NCI-H128 (cell line): ENCODE measurements around the gene CLSTN2.

Experiments
- DNase-seq: peaks from one replicate; lab custom pipeline; 2025; ENCODE audit not compliant: unreplicated experiment; lab: John Stamatoyannopoulos, UW

CLSTN2 gene

DNA sequence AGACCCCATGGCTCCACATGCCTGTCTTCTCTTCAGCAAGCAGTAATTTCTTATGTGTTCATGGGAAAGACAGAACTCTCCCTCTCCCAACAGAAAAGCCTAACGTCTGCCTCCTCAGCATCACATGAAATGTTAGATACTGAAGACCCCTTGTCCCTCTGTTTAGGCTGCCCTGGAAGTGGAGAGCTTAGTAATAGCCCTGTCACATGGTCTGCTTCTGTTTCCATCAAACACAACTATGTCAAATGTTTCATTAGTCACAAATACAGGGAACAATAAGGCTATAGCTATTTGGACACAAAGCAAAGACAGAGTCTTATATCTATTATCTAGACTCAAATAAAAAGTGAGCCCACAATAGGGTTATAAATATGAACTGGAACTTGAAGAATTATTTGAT, 552.6 kb downstream of the CLSTN2 start:
- DNase-seq: no peak

DNA sequence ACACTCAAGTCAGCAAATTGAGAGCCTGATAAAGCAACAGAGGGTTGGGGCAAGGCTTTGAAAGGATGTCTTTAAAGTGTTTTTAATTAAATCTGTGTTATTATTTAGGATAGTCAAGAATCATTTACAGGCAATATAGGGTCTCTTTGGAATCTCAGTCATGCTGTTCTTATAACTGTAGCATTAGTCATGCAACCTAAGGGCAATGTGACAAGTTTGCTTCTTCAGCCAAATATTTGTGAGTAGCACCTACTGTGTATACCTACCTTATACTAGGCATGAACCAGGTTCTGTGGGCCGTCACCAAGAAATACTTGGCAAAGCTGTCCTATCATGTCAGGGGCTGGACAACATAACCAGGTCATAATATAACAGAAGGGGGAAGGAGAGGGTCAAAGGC, 558.3 kb downstream of the CLSTN2 start:
- no peak for DNase-seq

DNA sequence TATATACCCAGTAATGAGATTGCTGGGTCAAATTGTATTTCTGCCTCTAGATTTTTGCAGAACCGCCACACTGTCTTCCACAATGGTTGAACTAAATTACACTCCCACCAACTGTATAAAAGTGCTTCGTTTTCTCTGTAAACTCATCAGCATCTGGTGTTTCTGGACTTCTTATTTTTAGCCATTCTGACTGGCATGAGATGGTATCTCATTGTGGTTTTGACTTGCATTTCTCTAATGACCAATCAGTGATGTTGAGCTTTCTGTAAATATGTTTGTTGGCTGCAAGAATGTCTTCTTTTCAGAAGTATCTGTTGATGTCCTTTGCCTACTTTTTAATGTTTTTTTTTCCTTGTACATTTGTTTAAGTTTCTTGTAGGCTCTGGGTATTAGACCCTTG, 560.0 kb downstream of the CLSTN2 start:
- no peak for DNase-seq

DNA sequence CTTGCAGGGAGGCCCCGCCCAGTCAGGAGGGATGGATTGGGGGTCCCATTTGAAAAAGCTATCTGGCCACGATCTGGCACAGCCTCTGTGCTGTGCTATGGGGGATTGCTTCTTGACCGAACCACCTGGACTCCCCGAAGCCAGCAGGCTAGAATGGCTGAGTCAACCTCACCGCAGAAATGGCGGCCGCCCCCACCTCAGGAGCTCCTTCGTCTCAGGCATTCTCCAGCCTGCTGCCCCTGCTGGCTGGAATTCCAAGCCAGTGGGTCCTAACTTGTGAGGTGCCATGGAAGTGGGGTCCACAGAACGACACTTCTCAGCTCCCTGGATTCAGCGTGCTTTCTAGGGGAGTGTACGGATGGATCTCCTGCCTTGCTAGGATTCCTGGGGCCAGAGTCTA, 562.3 kb downstream of the CLSTN2 start:
- no peak for DNase-seq

DNA sequence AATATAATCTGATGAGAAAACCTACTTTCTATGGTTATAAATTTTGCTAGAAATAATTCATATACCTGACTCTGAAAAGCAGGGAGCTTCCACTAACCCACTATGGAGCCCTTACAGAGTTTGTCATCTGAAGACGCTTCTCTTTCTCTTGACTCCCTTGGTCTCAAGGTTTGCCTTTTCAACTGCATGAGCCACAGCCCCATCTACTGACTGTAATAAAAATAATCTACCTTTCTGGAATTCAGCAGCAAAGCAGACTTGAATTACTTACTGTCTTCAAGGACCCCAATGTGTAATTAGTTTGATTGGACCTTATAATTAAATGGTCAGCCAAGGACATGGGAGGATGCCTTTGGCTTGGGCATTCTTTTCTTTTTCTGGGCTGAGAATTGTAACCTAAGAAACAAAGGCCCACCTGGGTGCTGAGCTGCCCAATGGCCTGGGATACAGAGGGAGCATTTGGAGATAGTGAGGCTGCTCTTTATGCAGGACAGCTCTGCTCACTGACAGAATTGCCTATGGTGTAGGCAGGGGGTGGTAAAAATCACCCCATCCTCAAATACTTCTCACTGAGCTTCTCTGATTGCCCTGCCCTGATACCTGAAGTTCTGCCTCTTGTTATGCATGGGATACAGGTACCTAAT, 564.3 kb downstream of the CLSTN2 start:
- DNase-seq: no peak

DNA sequence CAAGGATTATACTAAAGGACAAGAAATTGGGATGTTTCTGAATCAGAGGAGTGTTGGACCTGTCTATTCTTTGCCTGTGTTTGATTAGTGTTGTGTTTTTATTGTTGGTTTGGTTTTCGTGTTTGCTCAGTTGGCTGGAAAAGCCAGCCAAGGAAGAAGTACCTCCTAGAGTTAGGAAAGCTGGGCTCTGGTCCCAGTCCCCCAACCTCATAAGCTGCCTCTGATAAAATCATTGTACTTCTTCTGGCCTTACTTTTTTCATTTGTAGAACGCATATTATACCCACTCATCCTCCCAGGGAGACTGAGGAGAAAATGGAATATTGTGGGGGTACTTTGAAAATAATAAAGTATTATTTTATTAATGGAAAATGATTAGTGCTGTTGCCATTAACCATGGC, 565.5 kb downstream of the CLSTN2 start:
- DNase-seq: no peak

DNA sequence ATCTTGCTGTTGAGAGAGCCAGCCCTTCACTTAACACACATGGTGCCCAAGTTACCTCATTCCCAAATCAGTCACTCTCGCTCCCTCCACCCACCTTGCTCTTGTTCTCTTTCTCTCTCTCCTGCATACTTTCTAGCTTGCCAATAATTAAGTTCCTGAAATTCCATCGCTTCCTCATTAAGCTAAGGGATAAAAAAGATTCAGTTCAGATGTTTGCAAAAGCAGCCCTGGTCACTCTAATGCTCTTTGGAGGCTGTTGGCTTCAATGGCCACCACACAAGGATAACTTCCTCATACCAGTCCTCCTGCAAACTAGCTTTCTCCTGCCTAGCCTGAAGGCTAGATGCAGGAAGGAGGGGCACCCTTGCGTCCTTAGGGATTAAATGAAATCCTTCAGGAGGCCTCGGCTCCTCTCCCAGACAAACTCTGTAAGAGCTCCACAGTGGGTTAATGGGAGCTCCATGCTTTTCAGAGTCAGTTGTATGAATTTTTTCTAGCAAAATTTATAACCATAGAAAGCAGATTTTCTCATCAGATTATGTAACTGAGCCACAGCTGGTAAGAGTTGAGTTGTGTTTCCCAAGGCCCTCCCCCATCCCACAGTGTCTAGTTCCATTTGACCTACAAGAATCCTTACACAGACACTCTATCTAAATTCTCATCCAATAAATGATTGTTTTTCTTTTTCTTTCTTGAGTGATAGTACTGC, 566.2 kb downstream of the CLSTN2 start:
- no peak for DNase-seq

DNA sequence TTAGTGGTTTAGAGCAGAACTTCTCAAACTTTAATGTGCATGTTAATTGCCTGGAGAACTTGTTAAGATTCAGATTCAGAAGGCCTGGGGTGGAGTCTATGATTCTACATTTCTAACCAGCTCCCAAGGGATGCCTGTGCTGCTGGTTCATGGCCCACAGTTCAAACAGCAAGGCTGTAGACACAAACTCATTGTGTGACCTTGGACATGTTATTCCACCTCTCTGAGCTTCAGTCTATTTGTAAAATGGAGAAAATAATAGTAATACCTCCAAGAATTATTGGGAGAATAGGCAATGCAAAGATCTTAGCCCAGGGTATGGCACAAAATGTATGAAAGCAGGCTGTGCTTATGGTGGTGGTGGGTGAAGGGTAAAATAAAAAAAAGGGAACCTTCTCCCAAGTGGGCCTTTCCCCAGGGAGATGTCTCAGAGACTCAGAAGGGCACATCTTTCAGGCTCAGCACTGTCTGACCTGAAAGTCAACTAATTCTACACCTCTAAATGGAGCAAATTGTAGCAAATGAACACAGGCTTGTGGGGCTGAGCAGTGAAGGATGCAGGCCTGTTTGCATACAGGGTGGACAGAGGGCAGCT, 566.9 kb downstream of the CLSTN2 start:
- no peak for DNase-seq

DNA sequence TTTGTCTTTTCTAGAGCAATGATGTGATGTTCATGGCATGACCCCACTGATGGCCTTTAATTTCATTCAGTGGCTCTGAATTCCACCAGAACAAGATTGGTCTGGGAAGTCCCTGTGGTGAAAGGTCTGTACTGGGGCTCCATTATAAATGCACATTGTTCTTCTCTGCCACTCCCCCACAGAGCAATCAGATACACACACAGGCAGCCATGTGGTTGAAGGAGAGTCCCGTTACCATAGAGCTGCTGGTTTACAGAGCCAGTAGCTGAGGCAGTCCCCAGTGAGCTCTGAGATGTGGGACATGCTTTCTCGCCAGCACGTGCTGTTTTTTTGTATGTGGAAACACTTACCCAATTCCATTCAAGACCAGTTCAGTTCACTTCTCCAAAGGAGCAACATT, 570.2 kb downstream of the CLSTN2 start:
- no peak for DNase-seq

DNA sequence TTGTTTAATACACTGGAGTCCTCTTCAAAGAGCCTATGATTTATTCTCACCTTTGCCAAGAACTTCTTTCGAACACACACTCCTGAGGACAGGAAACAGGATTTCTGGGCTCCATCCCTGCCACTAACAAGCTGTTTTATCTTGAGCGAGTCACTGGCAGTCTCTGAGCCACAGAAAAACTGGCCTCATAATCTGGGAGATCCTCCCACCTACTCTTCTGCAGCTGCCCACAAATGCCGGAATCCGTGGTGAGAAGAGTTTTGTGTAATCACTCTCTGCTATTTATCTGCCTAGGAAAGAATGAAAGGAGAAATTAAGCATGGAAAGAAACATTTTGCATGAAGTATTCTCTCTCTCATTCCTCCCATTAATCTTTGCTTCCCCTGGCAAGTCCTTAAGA, 570.9 kb downstream of the CLSTN2 start:
- no peak for DNase-seq

DNA sequence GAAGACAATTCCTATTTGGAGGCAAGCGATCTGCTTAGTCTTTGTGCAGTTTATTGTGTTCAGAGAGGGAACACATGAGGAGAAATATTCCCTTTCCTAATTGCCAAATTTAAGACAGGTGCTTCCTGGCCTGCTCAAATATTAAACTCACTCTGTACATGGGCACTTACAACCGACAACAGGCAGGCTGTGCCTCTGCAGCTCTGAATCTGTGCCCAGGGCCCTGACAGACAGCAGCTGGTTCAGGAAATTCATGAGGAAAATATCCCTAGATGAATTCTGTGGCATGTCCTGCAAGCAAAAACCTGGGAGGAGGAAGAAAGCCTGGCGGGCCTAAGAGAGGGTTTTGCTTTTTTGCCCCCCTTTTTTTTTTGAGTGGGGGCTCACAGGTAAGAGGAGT, 573.6 kb downstream of the CLSTN2 start:
- DNase-seq: no peak

DNA sequence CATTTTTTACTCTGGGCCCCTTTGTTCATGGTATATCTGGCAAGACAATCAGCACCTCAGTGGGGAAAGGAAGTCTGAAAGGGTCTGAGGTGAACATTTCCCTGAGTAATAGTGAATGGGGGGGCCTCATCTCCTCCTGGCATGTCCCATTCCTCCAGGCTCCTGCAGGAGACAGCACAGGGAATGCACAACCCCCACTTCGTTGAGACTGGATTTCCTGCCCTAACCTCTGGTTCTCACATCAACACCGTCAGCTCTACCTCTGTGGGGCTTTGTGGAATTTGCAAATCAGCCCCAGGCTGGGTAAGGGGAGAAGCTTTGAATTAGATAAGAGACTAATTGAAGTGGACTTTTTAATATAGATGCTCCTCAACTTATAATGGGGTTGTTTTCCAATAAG, 574.5 kb downstream of the CLSTN2 start:
- DNase-seq: no peak

DNA sequence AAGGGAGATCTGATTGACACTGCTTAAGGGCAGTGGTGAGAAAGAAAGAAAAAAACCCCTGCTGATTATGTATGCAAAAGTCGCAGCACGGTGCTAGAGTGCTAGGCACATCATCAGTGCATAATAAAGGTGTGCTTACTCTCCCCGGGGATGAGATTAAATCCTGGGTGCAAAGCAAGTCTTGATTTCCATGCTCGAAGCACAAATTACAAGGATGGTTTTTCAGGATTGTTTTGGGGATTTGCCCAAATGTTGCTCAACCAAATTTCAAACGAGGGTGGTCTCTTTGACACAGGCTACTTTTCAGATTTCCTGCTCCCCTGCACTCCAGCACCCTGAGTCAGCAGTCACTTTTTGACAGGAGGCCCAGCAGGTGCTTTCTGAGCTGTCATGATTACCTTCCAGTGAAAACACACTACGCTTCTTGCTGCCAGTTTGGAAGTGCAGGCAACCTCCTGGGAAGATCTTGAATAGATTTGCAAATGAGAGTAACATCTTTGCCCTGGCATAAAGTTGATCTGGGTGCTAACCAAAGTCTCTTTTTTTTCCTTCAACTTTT, 575.4 kb downstream of the CLSTN2 start:
- DNase-seq: no peak

DNA sequence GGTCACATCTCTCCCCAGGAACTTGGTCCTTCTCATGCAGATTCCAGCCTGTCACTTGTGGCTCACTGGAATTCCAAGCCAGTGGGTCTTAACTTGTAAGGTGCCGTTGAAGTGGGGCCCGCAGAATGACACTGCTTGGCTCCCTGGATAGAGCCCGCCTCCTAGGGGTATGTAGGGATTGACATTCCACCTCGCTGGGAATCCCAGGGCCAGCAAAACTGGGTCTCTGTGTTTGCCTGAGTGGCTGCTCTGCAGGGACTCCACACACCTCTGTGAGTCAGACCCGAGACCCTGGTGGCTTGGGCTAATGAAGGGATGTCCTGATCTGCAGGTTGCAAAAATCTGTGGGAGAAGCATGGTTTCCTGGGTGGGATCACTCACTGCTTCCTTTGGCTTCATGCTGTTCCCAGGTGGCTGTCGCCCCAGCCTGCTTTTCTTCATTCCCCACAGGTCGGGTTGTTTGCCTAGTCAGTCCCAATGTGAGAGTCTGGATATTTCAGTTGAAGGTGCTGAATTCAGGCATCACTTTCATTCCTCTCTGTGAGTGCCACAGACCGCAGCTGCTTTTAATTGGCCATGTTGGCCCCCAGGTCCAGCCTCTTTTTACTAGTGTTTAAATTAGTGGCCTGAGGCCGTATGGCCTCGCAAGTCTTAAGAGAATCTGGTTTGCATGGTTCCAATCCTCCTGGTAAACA, 586.9 kb downstream of the CLSTN2 start:
- no peak for DNase-seq

DNA sequence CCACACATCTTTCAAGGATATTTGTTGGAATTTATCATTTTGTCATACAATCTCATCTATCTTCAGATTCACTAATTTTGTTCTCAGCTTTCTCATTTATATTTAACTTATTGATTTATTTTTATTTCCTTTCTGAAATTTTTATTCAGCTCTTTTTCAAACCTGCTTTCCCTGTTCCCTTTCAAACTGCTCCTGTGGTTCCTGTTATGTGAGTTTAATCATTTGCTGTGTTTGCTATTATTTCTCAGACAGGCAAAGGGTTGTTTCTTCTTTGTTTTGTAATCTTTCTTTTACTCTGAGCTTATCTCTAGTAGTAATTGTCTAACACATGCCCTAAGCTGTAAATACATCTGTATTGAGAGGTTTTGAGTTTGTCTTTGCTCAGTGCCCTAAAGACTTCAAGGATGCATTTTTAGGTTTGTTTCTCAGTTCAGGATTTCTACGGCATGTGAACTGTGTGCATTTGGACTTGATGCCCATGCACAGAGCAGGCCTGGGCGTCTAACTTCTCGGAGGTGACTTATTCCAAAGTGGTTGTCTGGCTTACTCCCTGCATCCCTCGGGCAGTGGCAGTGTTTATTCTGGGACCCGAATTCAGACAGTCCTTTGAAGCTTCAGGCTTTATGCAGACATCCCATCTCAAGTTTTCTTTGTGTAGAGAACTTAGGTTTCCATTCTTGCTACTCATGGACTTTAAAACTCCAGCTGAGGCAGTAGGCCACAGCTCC, 587.8 kb downstream of the CLSTN2 start:
- DNase-seq: no peak

DNA sequence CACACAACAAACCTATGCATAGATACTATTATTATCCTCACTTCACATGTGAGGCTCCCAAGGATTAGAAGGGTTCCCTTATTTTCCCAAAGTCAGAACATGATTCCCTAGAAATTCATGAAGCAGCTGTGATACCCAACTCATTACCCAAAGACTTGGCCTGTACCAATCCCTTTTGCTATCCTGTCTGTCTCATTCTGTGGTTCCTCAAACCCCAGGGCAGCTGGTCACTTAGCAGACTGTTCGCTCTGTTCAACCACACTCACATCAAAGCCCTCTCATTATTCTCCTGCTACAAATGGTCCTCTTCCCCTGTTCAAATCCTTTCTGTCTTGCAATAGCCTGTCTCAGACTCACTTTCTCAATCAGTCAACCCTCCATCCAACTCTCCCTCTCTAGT, 588.6 kb downstream of the CLSTN2 start:
- DNase-seq: no peak

DNA sequence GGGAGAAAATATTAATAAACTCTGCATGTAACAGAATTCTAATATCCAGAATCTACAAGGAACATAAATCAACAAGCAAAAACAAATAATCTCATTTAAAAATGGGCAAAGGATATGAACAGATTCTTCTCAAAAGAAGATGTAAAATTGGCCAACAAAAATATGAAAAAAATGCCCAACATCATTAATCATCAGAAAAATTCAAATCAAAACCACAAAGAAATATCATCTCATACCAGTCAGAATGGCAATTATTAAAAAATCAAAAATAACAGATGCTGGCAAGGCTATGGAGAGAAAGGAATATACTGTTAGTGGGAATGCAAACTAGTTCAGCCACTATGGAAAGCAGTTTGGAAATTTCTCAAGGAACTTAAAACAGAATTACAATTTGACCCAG, 592.2 kb downstream of the CLSTN2 start:
- no peak for DNase-seq

DNA sequence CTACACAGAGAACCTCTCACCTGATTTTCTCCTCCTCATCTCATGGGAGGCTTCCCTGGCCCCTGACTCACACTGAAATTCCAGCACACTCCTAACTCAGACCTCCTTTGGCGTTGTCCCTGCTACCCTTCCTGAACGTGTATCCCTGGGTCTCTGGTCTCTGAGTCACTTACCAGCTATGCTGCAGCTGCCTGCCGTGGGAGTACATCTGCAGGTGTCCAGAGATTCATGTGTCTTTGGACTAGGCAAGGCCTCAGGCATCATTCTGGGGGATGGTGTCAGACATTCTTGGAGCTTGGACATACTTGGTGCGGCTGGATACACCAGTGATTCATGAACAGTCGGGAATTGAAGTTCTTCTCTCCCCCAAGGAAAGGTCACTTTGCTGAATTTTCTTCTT, 594.1 kb downstream of the CLSTN2 start:
- DNase-seq: no peak

DNA sequence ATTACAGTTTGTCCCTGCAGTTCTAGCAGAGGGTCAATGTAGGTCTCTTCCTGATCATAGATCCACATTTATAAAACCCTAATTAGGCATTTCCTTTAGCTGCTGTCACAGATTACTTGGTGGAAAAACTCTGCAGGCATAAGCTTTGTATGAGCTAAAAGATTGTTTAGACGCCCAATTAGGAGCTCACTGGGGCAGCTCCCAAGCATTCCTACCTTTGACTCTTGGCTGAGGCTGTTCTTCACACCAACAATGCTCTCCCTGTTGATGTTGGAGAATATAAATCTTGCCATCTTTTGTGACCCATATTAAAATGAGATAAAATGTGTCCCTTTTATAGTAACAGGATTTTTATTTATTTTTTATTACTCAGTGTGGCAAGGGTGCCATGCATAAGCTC, 594.6 kb downstream of the CLSTN2 start:
- DNase-seq: no peak

DNA sequence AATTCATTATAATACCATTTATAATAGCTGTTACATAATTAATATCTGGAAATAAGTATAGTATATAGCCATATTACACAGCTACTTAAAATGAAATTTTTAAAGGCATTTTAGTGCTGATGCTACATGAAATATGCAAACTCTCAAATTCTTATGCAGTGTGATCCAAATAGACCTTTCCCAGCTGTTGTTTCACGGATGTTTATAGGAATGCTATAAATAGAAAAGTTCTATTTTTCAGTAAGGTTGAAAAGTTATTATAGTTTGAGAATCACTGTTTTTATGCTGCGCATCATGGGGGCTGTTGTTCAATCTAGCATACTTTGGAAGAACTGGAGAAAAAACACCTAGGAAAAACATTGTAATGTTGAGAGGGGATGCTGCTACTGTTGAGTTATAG, 595.1 kb downstream of the CLSTN2 start:
- no peak for DNase-seq

DNA sequence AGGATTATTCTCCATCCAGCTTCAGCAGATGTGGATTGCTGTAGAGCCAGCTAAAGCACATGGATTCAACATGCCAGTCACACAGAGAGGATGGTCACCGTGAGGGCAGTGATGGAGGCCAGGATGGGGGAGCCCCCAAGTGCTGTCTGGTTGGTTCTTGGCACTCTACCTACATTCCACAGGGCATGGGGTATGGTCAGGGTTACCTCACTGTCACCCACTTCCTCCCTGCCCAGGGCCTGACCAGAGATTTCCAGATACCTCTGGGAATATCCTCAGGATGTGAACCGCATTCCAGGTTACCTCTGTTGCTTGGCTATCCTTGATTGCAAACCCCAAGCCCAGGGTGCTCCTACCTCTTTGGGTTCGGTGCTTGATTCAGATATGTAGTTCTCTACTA, 595.6 kb downstream of the CLSTN2 start:
- DNase-seq: no peak
